ENCODE data around the gene RERE.

GRCh38 chr1:8599646-8600212 lies 217.7 kb downstream of the RERE start:
- TF ChIP-seq CTCF (IDR thresholded peaks at IDR 0.05; ENCODE audit: low read depth, low read length, poor library complexity, severe bottlenecking), result no peak
- no peak for TF ChIP-seq EZH2phosphoT487 (IDR thresholded peaks at IDR 0.05; ENCODE audit: borderline replicate concordance, low read length)
